ENCODE measurements around the gene CTAG1B.
"Not testable (repeated sequence)": the region's sequence is repeated elsewhere in the genome, so short reads cannot be mapped to it uniquely, and the experiment has no call there.

The CTAG1B gene

GRCh38 chrX:154641740-154642139 is 22.7 kb upstream of the CTAG1B start:
- H3K27ac ChIP-seq (ENCODE audit: low read depth, low read length, poor library complexity, severe bottlenecking); H3K4me2 ChIP-seq (ENCODE audit: low read length); H3K4me1 ChIP-seq (ENCODE audit: insufficient read depth, low read length, severe bottlenecking); H4K20me1 ChIP-seq (ENCODE audit: insufficient read depth, low read length); H3K9me3 ChIP-seq (ENCODE audit: low read length); H3K36me3 ChIP-seq (ENCODE audit: insufficient read depth, low read length); H3K27me3 ChIP-seq (ENCODE audit: insufficient read depth, low read length); H3K4me3 ChIP-seq (ENCODE audit: low read depth, low read length, poor library complexity, severe bottlenecking); H3F3A ChIP-seq (ENCODE audit: insufficient read depth, low read length); H3K79me2 ChIP-seq (ENCODE audit: insufficient read depth, low read length); H2AFZ ChIP-seq (ENCODE audit: low read length); H3K9me2 ChIP-seq (ENCODE audit: low read depth, low read length); H3K9ac ChIP-seq (ENCODE audit: low read length): not testable (repeated sequence)

DNA sequence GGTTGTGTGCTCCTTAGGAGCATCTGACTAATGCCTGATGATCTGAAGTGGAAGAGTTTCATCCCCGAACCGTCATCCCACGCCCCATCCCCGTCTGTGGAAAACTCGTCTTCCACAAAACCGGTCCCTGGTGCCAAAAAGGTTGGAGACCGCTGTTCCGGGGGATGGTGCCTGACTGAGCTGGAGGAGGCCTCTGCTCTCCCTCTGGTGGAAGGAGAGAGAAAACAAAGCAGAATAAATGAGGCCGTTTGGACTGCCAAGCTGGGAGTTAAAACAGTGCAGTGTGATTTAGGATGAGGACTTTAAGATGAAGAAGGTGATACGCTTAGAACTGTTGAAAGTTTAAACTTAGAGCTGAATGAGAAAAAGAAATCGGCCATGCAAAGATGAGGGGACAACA is 14.6 kb upstream of the CTAG1B start:
- not testable (repeated sequence) for H3F3A ChIP-seq (ENCODE audit: insufficient read depth, low read length); H3K27ac ChIP-seq (ENCODE audit: low read depth, low read length, poor library complexity, severe bottlenecking); H3K9ac ChIP-seq (ENCODE audit: low read length); H3K79me2 ChIP-seq (ENCODE audit: insufficient read depth, low read length); H3K4me1 ChIP-seq (ENCODE audit: insufficient read depth, low read length, severe bottlenecking); H4K20me1 ChIP-seq (ENCODE audit: insufficient read depth, low read length); H3K27me3 ChIP-seq (ENCODE audit: insufficient read depth, low read length); H3K9me3 ChIP-seq (ENCODE audit: low read length); H3K9me2 ChIP-seq (ENCODE audit: low read depth, low read length); H3K36me3 ChIP-seq (ENCODE audit: insufficient read depth, low read length); H2AFZ ChIP-seq (ENCODE audit: low read length); H3K4me3 ChIP-seq (ENCODE audit: low read depth, low read length, poor library complexity, severe bottlenecking); H3K4me2 ChIP-seq (ENCODE audit: low read length)

- not testable (repeated sequence) for H3K36me3 ChIP-seq (ENCODE audit: insufficient read depth, low read length); H3K9me2 ChIP-seq (ENCODE audit: low read depth, low read length); H3K9ac ChIP-seq (ENCODE audit: low read length); H3K27ac ChIP-seq (ENCODE audit: low read depth, low read length, poor library complexity, severe bottlenecking); H3K27me3 ChIP-seq (ENCODE audit: insufficient read depth, low read length); H3K4me3 ChIP-seq (ENCODE audit: low read depth, low read length, poor library complexity, severe bottlenecking); H3F3A ChIP-seq (ENCODE audit: insufficient read depth, low read length); H4K20me1 ChIP-seq (ENCODE audit: insufficient read depth, low read length); H2AFZ ChIP-seq (ENCODE audit: low read length); H3K9me3 ChIP-seq (ENCODE audit: low read length); H3K4me1 ChIP-seq (ENCODE audit: insufficient read depth, low read length, severe bottlenecking); H3K79me2 ChIP-seq (ENCODE audit: insufficient read depth, low read length); H3K4me2 ChIP-seq (ENCODE audit: low read length)
Measured at GRCh38 chrX:154630949-154631348, 11.9 kb upstream of the CTAG1B start.

GRCh38 chrX:154628960-154629359 is 9.9 kb upstream of the CTAG1B start:
- not testable (repeated sequence) for H3K79me2 ChIP-seq (ENCODE audit: insufficient read depth, low read length); H3K4me1 ChIP-seq (ENCODE audit: insufficient read depth, low read length, severe bottlenecking); H3K27me3 ChIP-seq (ENCODE audit: insufficient read depth, low read length); H3K4me3 ChIP-seq (ENCODE audit: low read depth, low read length, poor library complexity, severe bottlenecking); H3K9me3 ChIP-seq (ENCODE audit: low read length); H3K9ac ChIP-seq (ENCODE audit: low read length); H3K9me2 ChIP-seq (ENCODE audit: low read depth, low read length); H3K36me3 ChIP-seq (ENCODE audit: insufficient read depth, low read length); H2AFZ ChIP-seq (ENCODE audit: low read length); H4K20me1 ChIP-seq (ENCODE audit: insufficient read depth, low read length); H3K27ac ChIP-seq (ENCODE audit: low read depth, low read length, poor library complexity, severe bottlenecking); H3K4me2 ChIP-seq (ENCODE audit: low read length); H3F3A ChIP-seq (ENCODE audit: insufficient read depth, low read length)

DNA sequence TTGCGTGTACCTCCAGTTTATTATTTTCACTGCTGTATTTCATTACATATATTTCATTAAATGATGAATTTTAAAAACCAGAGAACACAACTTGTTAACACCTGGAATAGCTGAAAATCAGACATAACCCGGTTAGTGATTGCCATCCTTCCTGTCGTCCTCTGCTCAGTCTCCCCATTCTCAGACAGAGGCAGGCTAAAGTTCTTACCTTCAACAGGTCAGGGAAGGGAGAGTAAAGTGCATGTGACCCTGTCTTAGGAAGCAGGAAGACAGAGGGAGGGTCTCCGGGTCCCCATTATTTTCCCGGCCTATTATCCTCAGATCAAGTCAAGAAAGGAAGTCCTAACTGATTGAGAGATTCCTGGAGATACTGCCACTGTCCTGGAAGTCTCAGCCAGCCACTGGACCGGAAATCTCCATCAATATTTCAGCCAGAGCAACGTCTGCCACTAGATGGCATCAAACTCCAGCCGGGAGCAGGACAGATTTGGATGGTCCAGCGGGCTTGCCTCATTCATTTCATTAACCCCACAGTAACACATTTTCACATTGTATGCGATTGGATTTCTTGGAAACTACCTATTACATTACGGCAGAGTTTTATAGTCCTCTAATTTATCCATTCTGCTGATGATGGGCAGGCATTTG is 1.8 kb upstream of the CTAG1B start:
- H3K9me3 ChIP-seq (ENCODE audit: low read length); H3K79me2 ChIP-seq (ENCODE audit: insufficient read depth, low read length); H3F3A ChIP-seq (ENCODE audit: insufficient read depth, low read length); H3K9ac ChIP-seq (ENCODE audit: low read length); H2AFZ ChIP-seq (ENCODE audit: low read length); H3K9me2 ChIP-seq (ENCODE audit: low read depth, low read length); H3K4me3 ChIP-seq (ENCODE audit: low read depth, low read length, poor library complexity, severe bottlenecking); H3K27me3 ChIP-seq (ENCODE audit: insufficient read depth, low read length); H3K4me2 ChIP-seq (ENCODE audit: low read length); H3K27ac ChIP-seq (ENCODE audit: low read depth, low read length, poor library complexity, severe bottlenecking); H3K36me3 ChIP-seq (ENCODE audit: insufficient read depth, low read length); H4K20me1 ChIP-seq (ENCODE audit: insufficient read depth, low read length); H3K4me1 ChIP-seq (ENCODE audit: insufficient read depth, low read length, severe bottlenecking): not testable (repeated sequence)

DNA sequence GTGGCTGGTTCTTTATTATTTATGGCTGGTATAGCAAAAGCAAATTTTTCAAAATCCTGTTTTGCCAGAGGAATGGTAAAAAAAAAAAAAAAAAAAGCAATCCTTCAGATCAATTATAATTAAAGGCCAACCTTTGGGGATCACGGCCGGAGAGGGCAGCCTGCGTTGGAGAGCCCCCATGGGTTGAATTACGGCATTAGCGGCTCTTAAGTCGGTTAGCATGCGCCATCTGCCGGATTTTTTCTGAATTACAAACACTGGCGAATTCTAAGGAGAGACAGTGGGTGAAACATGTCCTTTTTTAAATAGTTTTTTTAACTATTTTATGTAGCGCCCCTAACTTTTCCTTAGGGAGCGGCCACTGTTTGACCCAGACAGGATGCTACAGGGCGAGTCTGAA is 5.5 kb downstream of the CTAG1B start:
- not testable (repeated sequence) for H3K4me2 ChIP-seq (ENCODE audit: low read length); H3K9me2 ChIP-seq (ENCODE audit: low read depth, low read length); H3K27ac ChIP-seq (ENCODE audit: low read depth, low read length, poor library complexity, severe bottlenecking); H2AFZ ChIP-seq (ENCODE audit: low read length); H4K20me1 ChIP-seq (ENCODE audit: insufficient read depth, low read length); H3K4me3 ChIP-seq (ENCODE audit: low read depth, low read length, poor library complexity, severe bottlenecking); H3F3A ChIP-seq (ENCODE audit: insufficient read depth, low read length); H3K4me1 ChIP-seq (ENCODE audit: insufficient read depth, low read length, severe bottlenecking); H3K9ac ChIP-seq (ENCODE audit: low read length); H3K9me3 ChIP-seq (ENCODE audit: low read length); H3K27me3 ChIP-seq (ENCODE audit: insufficient read depth, low read length); H3K36me3 ChIP-seq (ENCODE audit: insufficient read depth, low read length); H3K79me2 ChIP-seq (ENCODE audit: insufficient read depth, low read length)

DNA sequence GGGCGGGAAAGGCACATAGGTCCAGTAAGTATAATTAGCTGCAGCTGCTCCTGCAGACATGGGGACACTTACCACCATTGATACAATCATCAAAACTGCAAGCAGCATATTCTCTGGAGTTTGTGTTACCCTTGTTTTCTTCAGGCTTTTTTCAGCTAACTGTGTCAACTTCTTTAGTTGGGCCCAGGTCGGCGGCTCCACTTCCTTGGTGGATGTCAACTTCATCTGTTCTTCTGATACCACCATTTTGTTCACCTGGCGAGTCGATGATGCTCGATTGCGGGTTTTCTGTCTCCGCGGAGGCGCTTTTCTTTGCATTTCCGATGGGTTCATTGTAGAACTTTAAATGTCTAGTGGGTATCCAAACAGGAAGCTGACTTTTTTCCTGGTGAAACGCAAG is 7.9 kb downstream of the CTAG1B start:
- not testable (repeated sequence) for H3K4me2 ChIP-seq (ENCODE audit: low read length); H3K9ac ChIP-seq (ENCODE audit: low read length); H3F3A ChIP-seq (ENCODE audit: insufficient read depth, low read length); H3K4me1 ChIP-seq (ENCODE audit: insufficient read depth, low read length, severe bottlenecking); H3K9me2 ChIP-seq (ENCODE audit: low read depth, low read length); H2AFZ ChIP-seq (ENCODE audit: low read length); H3K79me2 ChIP-seq (ENCODE audit: insufficient read depth, low read length); H3K4me3 ChIP-seq (ENCODE audit: low read depth, low read length, poor library complexity, severe bottlenecking); H3K36me3 ChIP-seq (ENCODE audit: insufficient read depth, low read length); H3K9me3 ChIP-seq (ENCODE audit: low read length); H3K27ac ChIP-seq (ENCODE audit: low read depth, low read length, poor library complexity, severe bottlenecking); H4K20me1 ChIP-seq (ENCODE audit: insufficient read depth, low read length); H3K27me3 ChIP-seq (ENCODE audit: insufficient read depth, low read length)

GRCh38 chrX:154608823-154609222 is 10.3 kb downstream of the CTAG1B start:
- not testable (repeated sequence) for H3K9ac ChIP-seq (ENCODE audit: low read length); H4K20me1 ChIP-seq (ENCODE audit: insufficient read depth, low read length); H3K9me2 ChIP-seq (ENCODE audit: low read depth, low read length); H2AFZ ChIP-seq (ENCODE audit: low read length); H3K27me3 ChIP-seq (ENCODE audit: insufficient read depth, low read length); H3K27ac ChIP-seq (ENCODE audit: low read depth, low read length, poor library complexity, severe bottlenecking); H3K4me1 ChIP-seq (ENCODE audit: insufficient read depth, low read length, severe bottlenecking); H3K4me3 ChIP-seq (ENCODE audit: low read depth, low read length, poor library complexity, severe bottlenecking); H3K79me2 ChIP-seq (ENCODE audit: insufficient read depth, low read length); H3K4me2 ChIP-seq (ENCODE audit: low read length); H3K36me3 ChIP-seq (ENCODE audit: insufficient read depth, low read length); H3K9me3 ChIP-seq (ENCODE audit: low read length); H3F3A ChIP-seq (ENCODE audit: insufficient read depth, low read length)

Data from OCI-LY1 (cell line).